Stimulated activated CD4-positive, alpha-beta T cell treated with anti-CD3 and anti-CD28 coated beads, TNF-alpha, amount 100 ng/mL, for 24 hours (primary cell): ENCODE results near the gene GABRG3.

Experiments used
- DNase-seq, 3 experiments: peaks; one replicate each; pipeline ENCODE4 v3.0.0-alpha.2; 2020; ENCODE audit warnings: low read depth in 3 of 3

GABRG3 gene

GRCh38 chr15:27401471-27401870 is 430.5 kb downstream of the GABRG3 start:
- no peak for DNase-seq

GRCh38 chr15:27408428-27408827 is 437.4 kb downstream of the GABRG3 start:
- no peak for DNase-seq

DNA sequence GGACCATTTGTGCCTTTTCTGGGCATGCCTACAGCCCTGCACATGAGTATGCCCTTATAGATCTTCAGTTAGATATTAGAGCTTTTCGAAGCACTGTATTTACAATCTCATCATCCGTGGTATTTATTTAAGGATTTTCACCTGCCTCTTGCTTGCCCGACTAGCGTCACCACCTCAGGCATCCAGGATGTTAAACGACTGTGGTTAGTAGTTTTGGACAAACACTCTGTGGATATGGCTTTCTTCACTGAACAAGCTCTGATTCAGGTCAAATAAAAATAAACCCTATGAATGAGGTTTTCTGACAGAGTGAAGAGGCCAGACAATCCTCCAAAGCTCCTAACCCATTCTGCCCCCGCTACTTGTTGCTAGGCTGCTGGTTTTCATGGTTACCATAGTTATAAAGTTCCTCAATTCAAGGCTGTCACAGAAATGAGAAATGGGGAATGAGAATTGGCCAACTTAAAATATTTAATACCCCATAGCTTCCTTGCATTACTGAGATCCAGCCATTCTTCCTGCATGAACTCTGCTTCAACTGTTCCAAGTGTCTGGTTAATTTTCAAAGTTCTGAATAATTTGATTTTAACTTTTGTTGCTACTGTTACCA is 440.1 kb downstream of the GABRG3 start:
- DNase-seq: no peak

GRCh38 chr15:27412415-27412814 is 441.4 kb downstream of the GABRG3 start:
- no peak for DNase-seq

DNA sequence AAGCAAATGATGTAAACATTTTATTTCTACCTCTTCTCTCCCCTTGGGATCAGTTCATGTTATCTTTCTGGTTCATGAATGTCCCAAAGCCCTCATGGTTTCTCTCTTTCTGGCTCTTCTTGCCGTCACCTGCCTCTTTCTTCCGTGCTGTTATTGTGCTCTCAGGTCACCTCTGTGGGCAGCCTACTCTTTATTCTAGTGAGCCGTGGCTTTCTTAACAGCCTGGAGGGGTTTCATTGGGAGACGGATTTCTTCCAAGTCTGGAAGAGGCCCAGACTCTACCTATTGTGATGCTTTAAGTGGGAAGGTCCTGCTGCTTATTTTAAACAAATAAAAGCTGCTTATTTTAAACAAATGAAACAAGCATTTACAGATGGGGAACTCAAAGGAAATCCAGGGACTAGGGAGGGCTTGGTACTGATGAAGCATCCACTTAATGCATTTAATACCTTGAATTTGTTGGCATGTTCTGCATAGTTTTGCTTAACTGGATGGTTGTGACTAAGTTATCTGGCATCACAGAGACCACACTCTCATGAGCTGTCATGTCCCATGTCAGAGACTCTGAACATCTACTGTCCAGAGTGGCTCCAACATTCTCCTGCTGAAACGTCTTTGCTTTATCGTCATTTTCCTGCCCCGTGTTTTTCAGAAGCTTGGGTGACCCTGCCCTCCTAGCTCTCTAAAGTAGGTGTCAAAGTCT is 443.3 kb downstream of the GABRG3 start:
- DNase-seq: no peak

GRCh38 chr15:27418726-27419125 is 447.7 kb downstream of the GABRG3 start:
- DNase-seq: no peak

DNA sequence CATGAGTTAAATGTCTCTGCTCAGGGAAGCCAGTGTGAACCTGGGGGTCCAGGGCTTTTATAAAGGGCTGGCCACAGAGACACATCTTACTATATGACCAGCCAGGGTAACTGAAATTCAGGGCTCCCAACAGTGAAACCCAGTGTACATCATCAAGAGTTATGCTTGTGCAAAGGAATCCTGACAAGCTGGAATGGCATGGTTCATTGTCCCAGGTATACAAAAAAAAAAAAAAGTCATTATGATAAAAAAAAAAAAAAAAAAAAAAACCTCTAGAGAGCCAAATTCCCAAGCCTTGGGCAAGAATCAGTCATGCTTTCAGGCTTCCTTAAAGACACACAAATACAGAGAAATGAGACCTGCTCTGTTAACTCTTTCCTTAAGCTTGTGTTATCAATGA is 452.0 kb downstream of the GABRG3 start:
- DNase-seq: no peak

- no peak for DNase-seq
These were observed 455.8 kb downstream of the GABRG3 start for GRCh38 chr15:27426805-27427204.

GRCh38 chr15:27427276-27427675 is 456.3 kb downstream of the GABRG3 start:
- no peak for DNase-seq

DNA sequence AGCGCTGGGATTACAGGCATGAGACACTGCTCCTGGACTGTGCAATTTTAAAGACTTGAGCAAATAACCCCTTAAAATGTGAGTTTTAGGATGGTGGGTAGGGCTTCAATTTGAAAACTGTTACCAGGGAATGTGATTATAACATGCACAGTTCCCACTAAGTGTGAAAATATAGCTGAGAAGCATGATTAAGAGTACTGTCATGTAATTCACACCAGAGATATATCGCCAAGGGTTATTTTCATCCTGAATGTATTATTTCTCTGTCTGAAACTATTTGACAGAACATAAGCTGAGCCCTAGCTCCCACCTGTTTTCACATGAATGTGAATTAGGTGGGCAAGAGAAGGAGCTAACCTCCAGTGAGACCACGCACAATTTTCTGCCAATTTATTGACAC is 457.2 kb downstream of the GABRG3 start:
- DNase-seq: no peak

DNA sequence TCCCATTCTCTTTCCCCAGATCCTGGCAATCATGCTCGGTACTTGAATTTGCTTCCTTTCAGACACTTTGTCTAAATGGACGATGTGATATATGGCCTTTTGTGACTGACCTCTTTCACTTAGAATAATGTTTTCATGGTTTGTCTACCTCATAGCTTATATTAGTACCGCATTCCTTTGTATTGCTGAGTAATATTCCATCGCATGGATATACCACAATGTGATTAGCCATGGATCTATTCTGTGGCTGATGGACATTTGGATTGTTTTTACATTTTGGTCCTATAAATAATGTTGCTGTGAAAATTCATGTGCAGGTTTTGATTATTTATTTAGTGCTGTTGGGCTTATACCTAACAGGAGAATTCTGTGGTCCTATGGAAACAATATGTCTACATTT is 458.6 kb downstream of the GABRG3 start:
- no peak for DNase-seq

DNA sequence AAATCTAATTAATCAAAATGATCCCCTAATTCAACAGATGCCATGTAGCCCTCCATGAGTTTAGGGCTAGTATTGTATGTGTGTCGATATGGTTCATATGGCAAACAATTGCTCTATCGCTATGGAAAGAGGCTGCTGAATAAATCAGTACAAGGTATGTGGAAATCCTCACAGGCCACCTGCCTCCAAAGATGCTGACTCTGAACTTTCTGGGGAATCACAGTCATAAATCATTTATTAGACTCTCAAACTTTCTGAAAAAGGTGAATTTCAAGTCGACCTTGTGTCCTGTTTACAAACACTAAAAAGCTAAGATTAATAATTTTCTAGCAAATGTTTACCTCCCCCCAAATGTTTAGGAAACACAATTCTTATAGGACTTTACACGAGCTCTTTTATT is 462.6 kb downstream of the GABRG3 start:
- DNase-seq: no peak

DNA sequence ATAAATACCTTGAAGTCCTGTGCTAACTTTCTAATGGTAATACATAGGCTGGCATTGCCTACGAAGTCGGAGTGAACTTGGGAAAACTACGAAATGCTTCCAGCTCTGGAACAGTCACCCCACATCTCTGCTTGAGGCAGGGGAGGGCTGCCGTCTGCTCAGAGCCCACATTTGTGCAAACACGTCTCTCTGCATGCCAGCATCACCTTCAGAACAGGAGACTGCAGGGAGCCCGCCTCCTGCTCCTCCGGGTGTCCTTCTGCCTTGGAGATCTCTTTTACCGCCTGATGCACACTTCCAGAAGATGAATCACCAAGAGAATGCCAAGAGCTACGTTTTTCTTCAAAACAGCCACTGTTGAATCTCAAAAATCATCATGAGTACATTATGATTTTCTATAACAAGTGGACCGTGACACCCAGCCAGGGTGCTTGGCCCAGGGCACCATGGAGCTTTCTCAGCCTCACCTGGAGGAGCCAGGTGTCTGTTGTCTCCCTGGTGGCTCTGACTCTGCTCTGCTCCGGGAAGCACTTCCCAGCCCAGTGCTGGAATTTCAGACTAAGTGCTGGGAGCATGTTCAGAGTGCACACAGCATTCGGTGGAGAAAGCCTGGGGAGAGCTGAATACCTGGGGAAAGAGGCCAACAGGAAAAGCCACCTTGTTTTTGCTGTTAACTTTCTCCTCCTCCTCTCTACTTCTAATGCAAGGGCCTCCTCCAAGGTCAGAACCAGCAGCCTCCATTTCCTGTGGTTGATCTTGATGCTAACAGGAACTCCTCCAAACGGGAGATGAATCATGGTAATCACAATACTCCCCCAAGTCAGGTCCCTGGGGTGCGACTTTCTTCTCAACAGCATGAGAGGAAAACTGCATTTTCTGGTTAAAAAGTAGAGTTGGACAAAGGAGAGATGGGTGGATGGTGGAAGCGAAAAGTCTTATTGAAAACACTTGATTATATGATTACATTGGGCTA is 467.7 kb downstream of the GABRG3 start:
- no peak for DNase-seq

- no peak for DNase-seq
These were observed 470.1 kb downstream of the GABRG3 start for GRCh38 chr15:27441120-27441519.

GRCh38 chr15:27448234-27448633 is 477.3 kb downstream of the GABRG3 start:
- DNase-seq: no peak

GRCh38 chr15:27448986-27449385 is 478.0 kb downstream of the GABRG3 start:
- DNase-seq: no peak

DNA sequence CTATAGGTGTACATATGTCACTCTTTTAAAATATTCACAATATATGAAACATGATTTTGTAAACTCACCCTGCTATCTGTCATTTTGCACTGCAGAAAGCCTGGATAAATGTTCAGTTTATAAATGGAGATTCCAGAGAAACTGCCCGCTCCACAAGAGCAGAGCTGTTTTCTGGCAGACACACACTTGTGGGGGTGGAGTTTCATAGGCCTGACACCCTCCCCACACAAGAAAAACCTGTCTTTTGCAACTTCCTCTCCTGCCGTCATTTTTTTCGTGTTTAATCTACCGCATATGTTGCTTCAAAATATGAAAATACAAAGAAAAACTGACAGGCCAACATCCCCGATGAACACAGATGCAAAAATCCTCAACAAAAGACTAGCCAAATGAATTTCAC is 479.0 kb downstream of the GABRG3 start:
- no peak for DNase-seq

GRCh38 chr15:27454281-27455075 is 483.5 kb downstream of the GABRG3 start:
- no peak for DNase-seq

DNA sequence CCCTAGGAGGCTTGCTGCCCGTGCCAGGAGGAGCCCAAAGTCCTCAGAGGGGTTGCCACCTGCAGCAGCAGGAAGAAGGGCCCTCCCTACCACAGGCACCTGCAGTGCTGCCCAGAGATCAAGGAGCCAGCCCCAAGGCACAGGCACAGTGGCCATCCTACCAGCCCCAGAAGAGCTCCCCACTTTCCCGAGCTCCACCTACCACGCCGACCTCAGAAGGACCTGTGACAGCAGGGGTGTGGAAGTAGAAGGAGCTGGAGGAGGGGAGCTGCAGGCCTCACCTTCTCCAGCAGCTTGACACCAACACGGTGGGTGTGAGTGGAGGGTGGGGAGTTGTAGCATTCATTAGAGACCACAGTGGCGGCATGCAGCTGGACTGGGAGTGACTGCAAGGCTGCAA is 485.8 kb downstream of the GABRG3 start:
- no peak for DNase-seq

DNA sequence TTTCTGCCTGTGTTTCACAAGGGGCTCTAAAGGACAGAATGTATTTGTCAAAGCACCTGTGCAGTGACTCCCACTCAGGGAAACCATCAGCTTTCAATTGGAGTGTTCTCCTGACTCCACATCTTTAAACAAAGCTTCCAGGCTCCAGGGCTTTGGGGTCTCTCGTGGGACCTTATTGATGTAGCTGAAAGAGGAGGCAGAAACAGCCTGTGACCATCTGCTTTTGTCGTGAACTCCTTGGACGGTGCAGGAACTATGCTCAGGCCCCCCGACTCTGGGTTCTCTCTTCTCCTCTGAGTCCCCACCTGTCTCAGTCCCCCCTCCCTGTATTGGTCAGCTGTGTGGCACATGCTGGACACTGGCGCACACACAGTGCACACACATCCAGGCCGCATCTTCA is 486.8 kb downstream of the GABRG3 start:
- no peak for DNase-seq

DNA sequence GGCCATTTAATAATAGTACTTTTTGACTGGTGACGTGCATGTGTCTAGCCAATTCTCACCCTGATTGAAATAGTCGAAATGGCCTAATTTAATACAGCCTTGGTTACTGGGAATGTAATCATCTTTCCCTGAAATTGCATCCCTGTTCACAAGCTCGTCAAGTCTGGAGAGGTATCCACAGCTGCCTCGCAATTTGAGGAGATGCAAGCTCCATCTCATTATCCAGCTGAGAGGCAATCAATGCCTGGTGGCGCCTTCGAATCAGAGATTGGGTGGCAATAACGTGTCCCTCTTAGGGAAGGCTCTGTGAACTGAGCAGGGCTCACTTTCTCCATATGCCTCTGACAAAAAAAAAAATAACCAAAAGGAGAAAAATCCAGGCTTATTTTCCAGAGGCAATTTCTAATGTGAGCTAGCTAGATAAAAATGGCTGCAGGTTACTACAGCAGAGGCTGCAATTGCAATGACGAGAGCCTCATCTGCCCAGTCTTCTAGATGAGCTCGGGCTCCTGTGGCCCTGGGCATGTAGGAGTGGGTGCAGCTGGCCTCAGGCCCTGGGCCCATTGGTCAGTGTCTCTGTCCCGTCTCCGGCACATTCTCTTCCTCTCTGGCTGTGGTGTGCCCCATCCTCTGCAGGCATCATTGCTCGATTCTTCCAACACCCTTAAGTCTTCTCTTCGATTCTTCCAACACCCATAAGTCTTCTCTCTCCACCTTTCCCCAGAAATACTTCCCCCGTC is 487.5 kb downstream of the GABRG3 start:
- DNase-seq: no peak
